ENCODE data around the gene ZBTB42.

ZBTB42 gene

DNA sequence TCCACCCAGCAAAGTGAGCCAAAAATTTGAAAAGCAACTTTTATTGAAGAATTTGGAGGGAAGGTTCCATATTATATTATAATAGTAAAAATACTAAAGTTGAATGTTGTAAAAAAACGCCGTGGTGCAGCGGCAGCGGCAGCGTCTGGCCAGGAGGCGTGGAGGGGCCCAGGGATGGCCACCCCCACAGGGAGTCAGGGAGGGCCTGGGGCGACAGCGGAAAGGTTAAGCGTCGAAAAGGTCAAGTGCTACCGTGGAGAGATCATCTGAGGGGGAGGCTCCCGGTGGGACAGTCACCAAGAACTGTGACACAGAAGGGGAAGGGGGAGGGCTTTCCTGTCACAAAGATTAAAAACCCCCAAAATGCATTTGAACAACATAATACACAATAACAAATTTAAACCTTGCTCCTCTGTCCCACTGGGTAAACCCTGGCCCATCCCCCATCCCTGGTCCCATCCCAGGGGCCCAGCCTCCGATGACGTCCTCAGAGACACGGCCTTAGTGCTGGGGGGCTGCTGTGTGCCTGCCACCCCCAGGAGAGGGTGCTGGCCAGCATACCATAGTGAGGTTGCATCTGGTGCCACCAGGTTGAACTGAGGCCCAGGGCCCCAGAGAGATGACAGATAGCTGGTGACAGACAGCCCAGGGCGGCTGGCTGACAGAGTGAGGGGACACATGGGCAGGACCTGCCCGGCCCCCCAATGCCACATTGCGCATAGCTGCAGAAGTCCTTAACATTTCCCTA, 31.4 kb upstream of the ZBTB42 start:
- no peak for DNase-seq (ENCODE audit: low spot score)

DNA sequence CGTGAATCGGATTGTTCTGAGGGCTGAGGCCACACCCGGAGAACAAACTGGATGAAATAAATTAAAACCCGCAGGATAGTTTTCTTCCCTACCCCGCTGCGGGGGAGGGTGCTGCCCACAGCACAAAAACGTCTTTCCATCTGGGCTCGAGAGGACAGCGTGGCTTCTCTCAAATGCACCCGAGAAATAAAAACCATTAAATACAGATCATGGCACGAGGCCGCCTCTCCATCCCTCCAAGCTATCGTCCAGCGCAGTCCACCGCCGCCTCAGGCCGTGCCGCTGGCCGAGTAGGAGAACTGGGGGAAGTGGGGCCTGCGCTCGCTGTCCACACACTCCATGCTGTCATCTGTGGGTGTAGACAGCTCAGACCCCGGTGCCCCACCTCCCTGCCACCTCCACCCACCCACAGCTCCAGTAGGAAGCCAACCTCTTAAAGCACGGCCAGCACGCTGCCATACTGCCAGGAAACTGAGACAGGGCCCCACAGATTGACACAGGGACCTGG, 30.8 kb upstream of the ZBTB42 start:
- no peak for DNase-seq (ENCODE audit: low spot score)

DNA sequence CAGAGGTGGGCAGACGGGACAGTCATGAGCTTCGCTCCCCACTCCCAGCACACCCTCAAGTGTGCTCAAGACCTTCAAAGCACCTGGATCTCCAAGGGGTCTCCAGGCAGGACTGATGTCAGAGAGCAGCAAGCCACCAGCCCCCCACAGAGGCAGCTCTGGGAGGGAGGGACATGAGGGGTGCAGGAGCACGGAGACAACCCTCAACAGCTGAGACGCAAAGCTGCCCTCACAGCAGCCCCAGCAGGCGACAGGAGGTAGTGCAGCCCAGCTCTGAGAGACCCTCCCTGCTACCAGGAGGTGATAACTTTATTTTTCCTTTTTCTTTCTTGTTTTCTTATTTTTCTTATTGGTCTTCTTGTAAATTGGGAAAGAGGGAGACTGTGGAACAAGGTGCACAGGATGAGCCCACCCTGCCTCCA, 30.0 kb upstream of the ZBTB42 start:
- DNase-seq (ENCODE audit: low spot score): no peak

DNA sequence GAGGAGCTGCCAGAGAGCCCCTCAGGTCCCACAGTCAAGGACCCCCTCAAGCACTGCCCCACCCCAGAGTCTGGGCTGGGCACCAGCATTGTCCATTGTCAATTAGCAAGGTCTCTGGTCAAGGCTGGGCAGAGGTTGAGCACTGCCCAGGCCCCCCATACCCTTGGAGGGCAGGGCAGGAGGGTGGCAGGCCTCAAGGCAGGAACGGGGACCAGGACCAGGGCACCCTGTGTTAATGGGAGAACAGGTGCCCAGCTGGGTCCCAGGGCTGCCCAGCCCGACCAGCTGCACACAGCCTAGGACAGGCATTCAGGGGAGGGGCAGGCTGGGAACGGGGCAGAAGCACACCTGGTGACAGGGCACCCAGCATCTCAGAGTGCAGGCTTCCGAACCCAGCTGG, 29.5 kb upstream of the ZBTB42 start:
- DNase-seq (ENCODE audit: low spot score): no peak

DNA sequence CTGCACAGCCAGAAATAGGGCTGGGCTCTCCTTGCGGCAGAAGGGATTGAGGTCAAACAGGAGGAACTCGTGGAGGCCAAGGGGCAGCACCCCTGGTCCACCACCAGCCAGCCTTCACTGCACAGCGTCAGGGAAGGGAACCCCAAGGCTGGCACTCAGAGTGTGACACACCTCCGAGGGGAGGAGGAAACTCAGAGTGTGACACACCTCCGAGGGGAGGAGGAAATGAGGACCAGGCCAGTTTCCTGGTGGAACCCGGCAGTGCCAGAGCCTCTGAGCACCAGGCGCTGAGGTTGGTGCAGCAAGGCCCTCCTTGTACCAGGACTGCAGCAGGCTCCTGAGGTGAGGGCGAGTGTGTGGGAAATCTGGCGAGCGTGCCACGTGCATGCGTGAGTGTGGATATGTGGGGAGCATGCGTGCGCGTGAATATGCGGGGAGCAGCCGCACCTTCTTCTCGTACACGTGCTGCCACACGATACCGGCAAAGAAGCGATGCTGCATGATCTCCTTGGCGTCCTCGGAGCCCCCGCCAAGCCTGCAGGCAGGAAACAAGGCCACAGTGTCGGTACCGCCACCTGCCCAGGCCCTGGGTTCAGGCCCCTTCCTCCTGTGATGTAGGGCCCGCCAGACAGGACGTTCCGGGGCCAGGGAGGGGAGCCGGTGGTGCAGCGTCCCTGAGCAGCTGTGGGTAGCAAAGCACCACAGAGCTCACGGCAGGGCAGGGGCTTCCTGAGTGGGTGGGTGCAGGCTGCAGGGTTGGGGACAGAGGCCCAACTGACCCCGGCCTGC, 28.8 kb upstream of the ZBTB42 start:
- DNase-seq (ENCODE audit: low spot score): no peak

DNA sequence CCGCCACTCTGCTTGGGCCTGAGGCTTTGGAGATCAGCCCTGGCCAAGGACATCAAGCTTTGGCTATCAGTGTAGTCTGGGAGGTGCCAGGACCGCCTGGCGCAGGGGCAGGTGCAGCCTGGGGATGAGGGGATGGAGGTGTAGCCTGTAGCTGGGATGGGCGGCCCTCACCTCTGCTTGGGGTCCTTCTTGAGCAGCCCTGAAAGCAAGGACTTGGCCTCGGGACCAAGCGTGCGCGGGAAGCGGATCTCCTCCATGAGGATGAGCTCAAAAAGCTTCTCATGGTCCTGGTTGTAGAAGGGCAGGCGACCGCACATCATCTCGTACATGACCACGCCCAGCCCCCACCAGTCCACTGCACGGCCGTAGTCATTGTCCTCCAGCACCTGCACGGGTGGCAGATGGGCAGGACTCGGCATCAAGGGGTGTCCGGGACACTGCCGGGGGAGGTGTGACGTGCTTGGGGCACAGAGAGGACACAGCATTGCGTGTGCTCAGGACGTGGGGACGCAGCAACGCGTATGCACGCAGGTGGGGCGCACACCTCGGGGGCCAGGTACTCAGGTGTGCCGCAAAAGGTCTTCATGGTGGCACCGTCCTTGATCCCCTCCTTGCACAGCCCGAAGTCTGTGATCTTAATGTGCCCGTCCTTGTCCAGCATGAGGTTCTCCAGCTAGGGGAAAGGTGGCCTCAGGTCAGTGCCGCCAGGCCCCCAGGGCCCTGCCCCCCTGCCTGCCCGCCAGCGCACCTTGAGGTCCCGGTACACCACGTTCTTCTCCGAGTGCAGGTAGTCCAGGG, 28.0 kb upstream of the ZBTB42 start:
- no peak for DNase-seq (ENCODE audit: low spot score)

DNA sequence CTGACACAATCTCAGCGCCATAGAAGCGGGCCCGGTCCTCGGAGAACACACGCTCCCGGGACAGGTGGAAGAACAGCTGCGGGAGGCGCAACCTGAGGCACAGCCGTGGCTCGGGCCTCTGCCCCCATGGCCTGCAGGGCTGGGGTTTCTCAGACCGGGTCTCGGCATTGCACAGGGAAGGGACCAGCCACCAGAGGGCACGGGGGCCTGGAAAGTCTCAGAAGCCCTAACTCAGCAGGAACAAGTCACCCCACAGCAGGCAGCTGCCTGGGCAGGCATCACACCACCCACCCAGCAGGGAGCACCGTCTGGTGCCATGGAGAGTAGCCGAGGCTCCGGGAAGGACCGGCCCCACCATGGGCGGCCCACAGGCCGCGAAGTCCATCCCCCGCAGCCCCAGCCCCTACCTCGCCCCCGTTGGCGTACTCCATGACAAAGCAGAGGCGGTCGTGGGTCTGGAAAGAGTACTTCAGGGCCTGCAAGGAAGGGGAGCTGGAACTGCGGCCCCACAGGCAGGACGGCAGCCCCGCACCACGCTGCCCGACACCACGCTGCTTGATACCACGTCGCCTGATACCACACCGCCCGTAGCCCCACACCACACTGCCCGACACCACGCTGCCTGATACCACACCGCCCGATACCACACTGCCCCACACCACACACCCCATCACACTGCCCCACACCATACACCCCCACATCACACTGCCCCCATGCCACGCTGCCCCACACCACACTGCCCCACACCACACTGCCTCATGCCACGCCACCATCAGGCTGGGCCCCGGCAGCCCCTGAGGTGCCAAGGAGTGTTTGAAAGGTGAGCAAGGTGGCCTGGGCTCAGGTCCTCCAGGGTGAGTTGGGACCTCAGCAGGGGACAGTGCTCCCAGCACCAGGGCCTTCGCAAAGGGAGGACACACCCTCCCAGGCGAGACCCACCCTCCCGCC, 27.1 kb upstream of the ZBTB42 start:
- DNase-seq (ENCODE audit: low spot score): no peak

DNA sequence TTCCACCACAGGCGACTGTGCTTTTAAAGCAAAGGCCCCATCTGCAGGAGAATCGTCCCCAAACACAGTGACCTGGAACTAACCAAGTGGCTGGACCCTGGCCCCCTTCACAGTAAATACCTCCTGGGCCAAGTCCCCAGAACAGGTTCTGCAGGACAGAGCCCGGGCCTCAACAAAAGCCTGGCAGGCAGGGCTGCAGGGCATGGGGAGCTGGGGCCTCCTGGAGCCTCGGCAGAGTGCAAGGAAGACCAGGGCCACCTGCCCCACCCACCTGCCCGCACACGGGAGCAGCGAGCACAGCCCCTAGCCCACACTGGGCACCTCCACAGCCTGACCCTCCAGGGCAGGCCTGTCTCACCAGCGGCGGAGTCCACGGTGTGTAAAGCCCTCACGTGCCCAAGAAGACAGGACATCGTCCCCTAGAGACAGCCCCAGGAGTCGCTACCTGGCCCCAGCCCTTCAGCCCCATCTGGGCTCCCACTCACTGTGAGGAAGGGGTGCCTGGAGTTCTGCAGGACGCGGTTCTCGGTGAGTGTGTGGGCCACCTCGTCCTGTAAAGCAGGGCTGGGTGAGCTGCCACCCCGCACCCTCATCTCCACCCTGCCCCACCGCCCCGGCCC, 26.3 kb upstream of the ZBTB42 start:
- DNase-seq (ENCODE audit: low spot score): no peak

DNA sequence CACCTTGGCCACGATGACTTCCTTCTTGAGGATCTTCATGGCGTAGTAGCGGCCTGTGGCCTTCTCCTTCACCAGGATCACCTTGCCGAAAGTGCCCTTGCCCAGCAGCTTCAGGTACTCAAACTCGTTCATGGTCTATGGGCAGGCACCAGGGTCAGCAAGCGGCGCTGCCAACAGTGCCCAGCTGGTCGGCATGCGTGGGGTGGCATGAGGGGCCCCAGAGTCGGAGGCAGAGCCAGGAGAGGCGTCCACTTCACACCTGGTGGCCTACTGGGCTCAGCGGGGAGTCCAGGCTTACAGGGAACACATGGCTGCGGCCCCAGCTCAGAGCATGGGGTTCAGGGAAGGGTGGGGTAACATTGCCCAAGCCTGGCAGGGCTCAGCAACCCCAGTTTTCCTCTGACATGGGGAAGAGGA, 25.8 kb upstream of the ZBTB42 start:
- no peak for DNase-seq (ENCODE audit: low spot score)

DNA sequence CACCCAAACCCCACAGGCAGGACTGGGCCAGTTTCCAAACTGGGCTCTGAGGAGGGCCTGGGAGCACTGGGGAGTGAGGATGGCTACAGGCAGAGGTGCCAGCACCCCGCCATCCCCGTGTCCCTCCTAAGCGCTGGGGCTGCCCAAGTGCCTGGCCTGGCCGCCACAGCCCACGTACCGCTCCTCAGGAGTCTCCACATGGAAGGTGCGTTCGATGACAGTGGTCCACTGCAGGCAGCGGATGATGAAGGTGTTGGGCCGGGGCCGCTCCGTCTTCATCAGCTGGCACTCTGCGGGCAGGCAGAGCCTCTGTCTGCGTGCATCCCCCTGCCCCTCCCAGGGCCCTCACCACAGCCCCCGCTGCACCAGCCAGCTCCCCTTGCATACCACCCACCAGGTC, 24.4 kb upstream of the ZBTB42 start:
- no peak for DNase-seq (ENCODE audit: low spot score)

DNA sequence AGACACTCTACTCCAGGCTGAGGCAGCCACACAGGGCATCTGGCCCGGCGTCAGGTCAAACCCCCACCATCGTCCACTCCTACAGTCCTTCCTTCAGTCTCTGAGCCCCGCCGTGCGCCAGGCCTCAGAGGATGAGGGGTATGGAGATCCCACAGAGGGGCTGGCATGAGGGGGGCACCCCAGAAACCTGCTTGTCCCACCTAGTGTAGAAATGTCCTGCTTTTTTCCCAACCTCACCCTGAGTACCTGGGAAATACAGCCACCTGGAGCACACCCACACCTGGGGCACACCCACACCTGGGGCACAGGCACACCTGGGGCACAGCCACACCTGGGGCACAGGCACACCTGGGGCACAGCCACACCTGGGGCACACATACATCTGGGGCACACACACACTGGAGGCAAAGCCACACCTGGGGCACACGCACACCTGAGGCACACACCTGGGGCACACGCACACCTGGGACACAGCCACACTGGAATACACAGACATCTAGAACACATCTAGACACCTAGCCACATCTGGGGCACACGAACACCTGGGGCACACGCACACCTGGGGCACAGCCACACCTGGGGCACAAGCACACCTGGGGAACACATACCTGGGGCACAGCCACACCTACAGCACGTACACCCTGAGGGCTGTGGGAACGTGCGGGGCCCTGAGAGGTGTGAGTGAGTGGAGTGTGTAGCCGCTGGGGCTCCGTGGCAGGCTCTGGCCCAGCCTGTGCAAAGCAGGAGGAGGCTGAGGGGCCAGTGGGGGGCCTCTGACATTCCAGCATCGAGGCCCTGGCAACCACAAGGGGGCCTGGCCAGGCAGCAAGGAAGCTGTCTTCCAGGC, 23.7 kb upstream of the ZBTB42 start:
- DNase-seq (ENCODE audit: low spot score): no peak

DNA sequence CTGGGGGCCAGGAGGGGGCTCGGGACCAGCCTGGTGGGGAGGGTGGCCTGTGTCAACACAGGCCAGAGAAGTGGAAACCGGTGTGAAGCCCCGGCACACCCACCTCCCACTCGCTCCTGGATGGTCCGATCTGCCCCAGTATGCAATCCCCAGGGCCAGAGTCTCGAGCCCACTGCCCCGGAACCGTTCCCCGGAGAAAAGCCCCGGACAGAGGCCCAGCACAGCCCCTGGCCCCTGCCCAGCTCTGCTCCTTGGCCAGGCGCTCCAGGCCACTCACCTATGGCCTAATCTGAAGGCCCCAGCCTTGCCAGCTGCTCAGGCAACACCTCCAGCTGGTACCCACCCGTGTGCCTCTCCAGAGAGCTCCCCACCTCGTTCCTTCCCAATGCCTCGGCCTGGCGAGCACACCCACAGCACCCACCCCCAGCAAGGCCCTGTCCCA, 23.1 kb upstream of the ZBTB42 start:
- no peak for DNase-seq (ENCODE audit: low spot score)

DNA sequence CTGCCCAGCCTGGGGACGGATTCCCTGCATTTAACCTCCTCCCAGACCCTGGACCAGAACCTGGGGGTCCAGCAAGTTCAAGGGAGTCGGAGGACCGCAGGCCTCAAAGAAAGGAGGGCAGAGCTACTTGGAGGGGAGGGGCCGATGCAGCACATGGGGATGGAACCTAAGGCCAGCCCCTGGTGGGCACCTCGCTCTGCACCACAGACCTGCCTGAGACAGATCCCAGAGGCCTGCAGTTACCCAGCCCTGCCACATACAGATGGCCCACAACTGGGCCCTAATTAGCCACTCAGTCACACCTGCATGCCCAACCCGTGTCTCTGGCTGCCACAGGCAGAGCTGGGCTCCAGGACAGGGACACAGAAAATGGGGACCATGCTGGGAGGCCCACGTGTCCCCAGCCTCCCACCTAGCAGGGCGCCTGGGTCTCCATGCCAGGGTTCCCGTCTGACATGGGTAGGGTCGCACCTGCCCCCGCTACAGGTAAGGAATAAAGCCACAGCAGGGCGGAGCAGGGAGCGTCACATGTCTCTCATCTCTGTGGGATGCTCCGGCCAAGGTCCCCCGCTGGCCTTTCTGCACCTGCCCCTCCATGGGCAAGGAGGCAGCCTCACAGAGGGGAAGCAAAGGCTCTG, 22.1 kb upstream of the ZBTB42 start:
- no peak for DNase-seq (ENCODE audit: low spot score)

DNA sequence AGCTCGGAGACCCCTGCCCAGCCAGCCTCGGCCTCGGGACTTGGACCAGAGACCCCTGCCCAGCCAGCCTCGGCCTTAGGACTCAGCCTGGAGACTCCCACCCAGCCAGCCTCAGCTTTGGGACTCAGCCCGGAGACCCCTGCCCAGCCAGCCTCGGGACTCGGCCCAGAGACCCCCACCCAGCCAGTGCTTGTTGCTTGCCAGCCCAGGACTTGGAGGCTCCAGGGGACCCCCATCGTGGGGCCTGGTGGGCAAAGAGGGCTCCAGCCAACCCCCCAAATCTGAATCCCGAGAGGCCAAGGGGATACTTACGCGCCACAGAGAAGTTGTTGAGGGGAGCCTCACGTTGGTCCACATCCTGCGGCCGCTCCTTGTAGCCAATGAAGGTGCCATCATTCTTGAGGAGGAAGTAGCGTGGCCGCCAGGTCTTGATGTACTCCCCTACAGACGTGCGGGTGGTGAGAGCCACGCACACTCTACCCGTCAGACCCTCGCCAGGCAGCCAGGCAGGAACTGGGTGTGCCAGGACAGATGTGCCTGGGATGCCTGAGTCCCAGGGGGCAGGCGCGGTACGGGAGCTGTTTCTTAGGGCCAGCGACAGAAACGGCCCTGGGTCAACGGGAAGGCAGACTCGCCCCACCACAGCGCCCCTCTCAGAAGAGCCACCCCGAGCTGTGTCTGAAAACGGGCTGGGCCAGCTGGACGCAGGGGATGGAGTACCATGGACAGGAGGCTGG, 21.0 kb upstream of the ZBTB42 start:
- DNase-seq (ENCODE audit: low spot score): no peak

DNA sequence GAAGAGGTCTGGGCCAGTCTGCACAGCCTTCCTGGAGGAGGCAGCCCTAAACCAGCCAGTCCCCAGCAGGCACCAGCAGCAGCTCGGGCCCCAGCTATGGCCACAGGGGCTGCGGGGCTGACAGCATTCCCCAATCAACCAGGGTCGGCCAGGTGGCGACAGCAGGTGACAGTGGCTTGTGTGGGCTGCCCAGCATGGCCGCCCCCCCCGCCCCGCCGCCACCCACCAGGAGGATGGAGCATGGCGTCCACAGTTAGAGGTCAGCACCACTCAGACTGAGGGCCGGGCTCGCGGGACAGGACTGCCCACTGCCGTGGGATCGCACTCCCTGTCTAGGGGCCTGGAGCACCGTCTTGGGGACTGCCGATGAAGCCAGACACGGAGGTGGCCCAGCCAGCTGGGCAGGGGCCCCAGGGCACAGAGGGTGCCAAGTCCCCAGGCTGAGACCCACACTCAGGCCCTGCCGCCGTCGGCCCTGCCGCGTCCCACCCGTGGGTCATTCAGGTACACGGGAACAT, 20.3 kb upstream of the ZBTB42 start:
- no peak for DNase-seq (ENCODE audit: low spot score)

DNA sequence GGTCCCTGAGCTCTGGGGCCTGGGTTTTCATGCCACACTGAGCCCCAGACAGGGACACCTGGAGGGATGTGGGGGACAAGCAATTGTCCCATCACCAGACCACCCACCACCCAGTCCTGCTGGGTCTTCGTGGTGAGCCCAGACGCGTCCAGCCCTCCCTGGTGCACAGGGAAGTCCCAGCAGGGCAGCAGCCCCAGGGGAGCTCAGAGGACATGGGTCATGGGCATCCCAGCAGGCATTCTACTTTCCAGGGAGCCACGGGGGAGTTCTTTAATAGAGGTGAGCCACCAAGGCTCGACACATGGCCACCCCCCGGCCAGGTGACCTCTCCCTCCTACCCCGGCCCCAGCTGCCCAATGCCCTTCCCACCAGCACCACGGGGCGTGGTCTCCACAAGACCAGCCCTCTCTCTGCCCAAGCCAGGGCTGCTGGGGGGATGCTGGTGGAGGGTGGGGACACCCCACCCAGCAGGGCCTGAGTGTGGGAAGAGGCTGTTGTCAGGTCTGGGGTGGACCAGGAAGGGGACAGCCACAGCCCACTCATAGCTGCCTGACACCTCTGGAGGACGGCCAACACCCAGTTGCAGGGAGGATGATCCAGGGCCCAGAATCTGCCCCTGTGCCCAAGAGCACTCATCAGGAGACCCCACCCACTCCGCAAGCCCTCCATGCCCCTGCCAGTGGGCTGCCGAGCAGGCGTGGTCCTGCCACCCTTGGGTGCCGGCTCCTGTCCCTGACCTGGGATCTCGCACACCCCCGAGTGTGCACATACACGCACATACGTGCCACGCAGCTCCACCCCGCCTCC, 19.4 kb upstream of the ZBTB42 start:
- no peak for DNase-seq (ENCODE audit: low spot score)

DNA sequence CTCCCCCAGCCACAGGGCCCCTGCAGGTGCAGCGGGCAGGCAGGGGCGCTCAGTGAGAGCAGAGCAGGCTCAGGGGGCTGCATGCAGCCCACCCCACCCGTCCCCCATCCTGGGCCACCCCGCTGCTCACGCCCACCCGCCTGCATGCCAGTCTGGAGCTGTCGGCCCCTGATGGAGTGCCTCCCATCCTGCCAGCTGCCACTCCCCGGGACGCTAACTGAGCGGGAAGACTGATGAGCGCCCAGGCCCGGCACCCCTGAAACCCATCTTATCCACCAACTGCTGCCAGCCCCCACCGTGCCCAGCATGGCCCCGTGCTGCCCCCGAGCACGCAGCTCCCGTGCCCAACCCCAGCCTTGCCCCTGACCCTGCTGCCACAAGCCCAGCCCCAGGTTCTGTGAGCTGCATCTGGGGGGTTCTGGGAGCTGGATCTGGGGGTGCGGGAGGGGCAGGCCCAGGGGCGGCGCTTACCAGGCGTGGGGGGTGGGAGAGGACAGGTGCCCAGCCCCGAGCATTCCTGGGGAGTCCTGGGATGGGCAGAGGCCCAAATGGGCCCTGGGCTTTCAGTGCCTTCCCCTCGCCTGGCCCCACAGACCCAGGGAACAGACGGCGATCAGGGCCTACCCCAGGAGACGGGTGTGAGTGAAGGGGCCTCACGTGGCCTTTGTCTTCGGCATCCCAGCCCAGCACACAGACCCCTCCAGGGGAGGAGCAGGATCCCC, 18.7 kb upstream of the ZBTB42 start:
- no peak for DNase-seq (ENCODE audit: low spot score)
